IPS-15b (cell line): ENCODE measurements around the gene ASTN2.

ENCODE experiments used
- H3K27me3 ChIP-seq: one replicate; pipeline ENCODE4 v1.6.1; 2013; ENCODE audit warnings: low read length; ENCODE audit not compliant: control insufficient read depth, insufficient read depth
- H3K36me3 ChIP-seq: one replicate; pipeline ENCODE4 v1.6.1; 2013; ENCODE audit warnings: low read length; ENCODE audit not compliant: control insufficient read depth, insufficient read depth
- H3K4me1 ChIP-seq: one replicate; pipeline ENCODE4 v1.6.1; 2013; ENCODE audit warnings: mild to moderate bottlenecking, low read length; ENCODE audit not compliant: control insufficient read depth, insufficient read depth
- H3K4me3 ChIP-seq: one replicate; pipeline ENCODE4 v1.5.1; 2013; ENCODE audit warnings: low read depth, low read length
- H3K9ac ChIP-seq: one replicate; pipeline ENCODE4 v1.6.1; 2013; ENCODE audit warnings: low read depth, mild to moderate bottlenecking, low read length
- H3K9me3 ChIP-seq: one replicate; pipeline ENCODE4 v1.6.1; 2013; ENCODE audit warnings: mild to moderate bottlenecking, low read length; ENCODE audit not compliant: control insufficient read depth, insufficient read depth

The ASTN2 gene

GRCh38 chr9:116877072-116877471 is 537.8 kb downstream of the ASTN2 start:
- Histone ChIP-seq H3K4me3 (no peak overlapping the region), H3K4me1 (no peaks in the 10 kb centered on the region), H3K36me3 (peaks cover 2% of the 10 kb centered on the region), H3K27me3 (no peaks in the 10 kb centered on the region), H3K9me3 (peaks cover 5% of the 10 kb centered on the region), H3K9ac (no peak overlapping the region)

- H3K4me3 ChIP-seq: no peak overlapping the region
- no peak overlapping the region for H3K9ac ChIP-seq
- peaks cover 5% of the 10 kb centered on the region for H3K9me3 ChIP-seq
- peaks cover 2% of the 10 kb centered on the region for H3K36me3 ChIP-seq
- no peaks in the 10 kb centered on the region for H3K27me3 ChIP-seq
- H3K4me1 ChIP-seq: no peaks in the 10 kb centered on the region
Measured at GRCh38 chr9:116875576-116875975, 539.3 kb downstream of the ASTN2 start.

- Histone ChIP-seq H3K9me3 (peaks cover 5% of the 10 kb centered on the region), H3K9ac (no peak overlapping the region), H3K36me3 (peaks cover 2% of the 10 kb centered on the region), H3K4me1 (no peaks in the 10 kb centered on the region), H3K4me3 (no peak overlapping the region), H3K27me3 (no peaks in the 10 kb centered on the region)
Measured at GRCh38 chr9:116873937-116874914, 540.6 kb downstream of the ASTN2 start.

- Histone ChIP-seq H3K9ac (no peak overlapping the region), H3K36me3 (no peaks in the 10 kb centered on the region)
Measured at GRCh38 chr9:116873491-116873890, 541.4 kb downstream of the ASTN2 start.

GRCh38 chr9:116870566-116870965 is 544.3 kb downstream of the ASTN2 start:
- Histone ChIP-seq H3K4me3 (no peak overlapping the region), H3K36me3 (no peaks in the 10 kb centered on the region), H3K9me3 (no peaks in the 10 kb centered on the region), H3K4me1 (no peaks in the 10 kb centered on the region), H3K9ac (no peak overlapping the region), H3K27me3 (no peaks in the 10 kb centered on the region)

More at GRCh38 chr9:116873491-116873890, 541.4 kb downstream of the ASTN2 start:
- H3K4me3 ChIP-seq: no peak overlapping the region
- peaks cover 5% of the 10 kb centered on the region for H3K9me3 ChIP-seq
- H3K4me1 ChIP-seq: no peaks in the 10 kb centered on the region
- H3K27me3 ChIP-seq: no peaks in the 10 kb centered on the region

GRCh38 chr9:116868201-116868600 is 546.7 kb downstream of the ASTN2 start:
- Histone ChIP-seq H3K36me3 (no peaks in the 10 kb centered on the region), H3K4me3 (no peak overlapping the region), H3K9me3 (no peaks in the 10 kb centered on the region), H3K9ac (no peak overlapping the region), H3K4me1 (no peaks in the 10 kb centered on the region), H3K27me3 (no peaks in the 10 kb centered on the region)

- Histone ChIP-seq H3K36me3 (no peaks in the 10 kb centered on the region), H3K4me1 (no peaks in the 10 kb centered on the region), H3K9ac (no peak overlapping the region), H3K27me3 (no peaks in the 10 kb centered on the region), H3K9me3 (no peaks in the 10 kb centered on the region), H3K4me3 (no peak overlapping the region)
Measured at GRCh38 chr9:116861321-116861720, 553.5 kb downstream of the ASTN2 start.

- Histone ChIP-seq H3K27me3 (no peaks in the 10 kb centered on the region), H3K4me3 (no peak overlapping the region), H3K4me1 (no peaks in the 10 kb centered on the region), H3K36me3 (no peaks in the 10 kb centered on the region), H3K9me3 (no peaks in the 10 kb centered on the region), H3K9ac (no peak overlapping the region)
Measured at GRCh38 chr9:116860509-116861120, 554.2 kb downstream of the ASTN2 start.

GRCh38 chr9:116859763-116860162 is 555.1 kb downstream of the ASTN2 start:
- H3K36me3 ChIP-seq: no peaks in the 10 kb centered on the region
- no peaks in the 10 kb centered on the region for H3K4me1 ChIP-seq
- no peaks in the 10 kb centered on the region for H3K9me3 ChIP-seq
- H3K4me3 ChIP-seq: no peak overlapping the region
- H3K9ac ChIP-seq: no peak overlapping the region
- H3K27me3 ChIP-seq: no peaks in the 10 kb centered on the region

- H3K36me3 ChIP-seq: no peaks in the 10 kb centered on the region
- no peak overlapping the region for H3K4me3 ChIP-seq
- no peaks in the 10 kb centered on the region for H3K4me1 ChIP-seq
- no peaks in the 10 kb centered on the region for H3K9me3 ChIP-seq
- H3K9ac ChIP-seq: no peak overlapping the region
- H3K27me3 ChIP-seq: no peaks in the 10 kb centered on the region
Measured at GRCh38 chr9:116857321-116857720, 557.5 kb downstream of the ASTN2 start.

- Histone ChIP-seq H3K27me3 (no peaks in the 10 kb centered on the region), H3K9me3 (no peaks in the 10 kb centered on the region), H3K4me1 (no peaks in the 10 kb centered on the region), H3K4me3 (no peak overlapping the region), H3K9ac (no peak overlapping the region), H3K36me3 (no peaks in the 10 kb centered on the region)
Measured at GRCh38 chr9:116855881-116856662, 558.8 kb downstream of the ASTN2 start.
